IPS DF 6.9 (cell line): Measurements from ENCODE around the gene JPT2.

Source experiments
- DNase-seq: peaks from one replicate; pipeline ENCODE4 v3.0.0-alpha.2; 2013; ENCODE audit warnings: low read depth, low spot score
- H3K27ac ChIP-seq: one replicate; pipeline ENCODE4 v1.5.1; 2013; ENCODE audit warnings: low read length, control low read depth
- H3K27me3 ChIP-seq: 2 replicates; pipeline ENCODE4 v1.6.1; 2013; ENCODE audit warnings: mild to moderate bottlenecking, low read length; ENCODE audit not compliant: control insufficient read depth, insufficient read depth
- H3K36me3 ChIP-seq: 2 replicates; pipeline ENCODE4 v1.6.1; 2013; ENCODE audit warnings: low read length; ENCODE audit not compliant: control insufficient read depth, insufficient read depth
- H3K4me1 ChIP-seq: 2 replicates; pipeline ENCODE4 v1.6.1; 2013; ENCODE audit warnings: low read length; ENCODE audit not compliant: control insufficient read depth, insufficient read depth
- H3K4me3 ChIP-seq: 2 replicates; pipeline ENCODE4 v1.5.1; 2013; ENCODE audit warnings: mild to moderate bottlenecking, low read length
- H3K9me3 ChIP-seq: 2 replicates; pipeline ENCODE4 v1.6.1; 2013; ENCODE audit warnings: low read length, inconsistent platforms; ENCODE audit not compliant: control insufficient read depth, insufficient read depth
- WGBS: extraction: QIAGEN DNeasy Blood & Tissue Kit; methylation state at CpG from one replicate; pipeline ENCODE4 v1.1.7; 2013; ENCODE audit warnings: mixed read lengths, missing lambda C conversion rate; ENCODE audit not compliant: insufficient read length, insufficient coverage; 5-methylcytosine and 5-hydroxymethylcytosine counted together

Gene JPT2, protein sequence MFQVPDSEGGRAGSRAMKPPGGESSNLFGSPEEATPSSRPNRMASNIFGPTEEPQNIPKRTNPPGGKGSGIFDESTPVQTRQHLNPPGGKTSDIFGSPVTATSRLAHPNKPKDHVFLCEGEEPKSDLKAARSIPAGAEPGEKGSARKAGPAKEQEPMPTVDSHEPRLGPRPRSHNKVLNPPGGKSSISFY

GRCh38 chr16:1677942-1678499 lies at the start of gene JPT2:
Gene JPT2, plus strand, starts transcription at chr16:1678279. Its CDS starts 34 bp downstream, at chr16:1678313.
- Histone ChIP-seq H3K36me3 (peaks cover 23% of the 10 kb centered on the region), H3K27ac (no peak within 1 kb of the TSS), H3K4me1 (0 out of 2 replicates have a peak, but pooled peaks cover 3% of the 10 kb centered on the region), H3K27me3 (no peaks in the 10 kb centered on the region), H3K9me3 (no peaks in the 10 kb centered on the region), H3K4me3 (peak within 1 kb of the TSS; percentile 85)
- peak; percentile 95 for DNase-seq
- no CpG with 5 or more reads among the region's 79 CpGs for WGBS

DNA sequence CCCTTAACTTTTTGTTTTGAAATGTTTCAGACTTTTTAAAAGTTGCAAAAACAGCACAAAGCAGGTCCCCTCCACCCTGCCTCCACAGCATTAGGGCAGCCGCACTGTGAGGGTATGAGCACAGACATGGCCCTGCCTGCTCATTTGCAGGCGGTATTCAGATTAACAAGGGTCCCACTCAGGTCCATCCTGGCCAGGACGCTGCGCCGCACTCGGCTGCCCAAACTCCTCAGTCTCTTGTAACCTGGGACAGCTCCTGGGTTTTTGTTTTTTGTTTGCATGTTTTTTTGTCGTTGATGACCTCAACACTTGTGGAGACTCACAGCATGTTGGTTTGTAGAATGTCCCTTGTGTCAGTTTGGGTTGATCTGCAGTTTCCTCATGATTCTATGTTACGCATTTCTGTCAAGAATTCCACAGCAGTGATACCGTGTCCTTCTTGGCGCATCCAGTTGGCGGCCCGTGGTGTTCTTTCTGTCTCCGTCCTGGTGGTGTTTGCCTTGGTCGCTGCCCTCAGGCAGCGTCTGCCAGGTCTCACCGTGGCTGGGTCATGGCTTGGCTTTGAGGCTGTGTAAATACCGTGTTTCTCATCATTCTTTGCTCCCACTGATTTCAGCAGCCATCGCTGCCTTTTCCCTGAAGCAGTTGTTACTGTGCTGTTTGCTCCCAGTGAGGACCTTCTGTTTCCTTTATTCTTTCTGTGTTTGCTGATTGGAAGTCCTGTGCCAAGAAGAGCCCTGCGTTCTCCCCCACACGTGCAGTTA lies 47.4 kb upstream of the JPT2 start:
- DNase-seq = no peak
- Histone ChIP-seq H3K27ac (no peak overlapping the region), H3K4me3 (no peak overlapping the region), H3K36me3 (peaks cover 15% of the 10 kb centered on the region; the same call in 1 of the 2 replicates), H3K27me3 (no peaks in the 10 kb centered on the region), H3K4me1 (no peaks in the 10 kb centered on the region), H3K9me3 (no peaks in the 10 kb centered on the region)
- no CpG with 5 or more reads among the region's 20 CpGs for WGBS

DNA sequence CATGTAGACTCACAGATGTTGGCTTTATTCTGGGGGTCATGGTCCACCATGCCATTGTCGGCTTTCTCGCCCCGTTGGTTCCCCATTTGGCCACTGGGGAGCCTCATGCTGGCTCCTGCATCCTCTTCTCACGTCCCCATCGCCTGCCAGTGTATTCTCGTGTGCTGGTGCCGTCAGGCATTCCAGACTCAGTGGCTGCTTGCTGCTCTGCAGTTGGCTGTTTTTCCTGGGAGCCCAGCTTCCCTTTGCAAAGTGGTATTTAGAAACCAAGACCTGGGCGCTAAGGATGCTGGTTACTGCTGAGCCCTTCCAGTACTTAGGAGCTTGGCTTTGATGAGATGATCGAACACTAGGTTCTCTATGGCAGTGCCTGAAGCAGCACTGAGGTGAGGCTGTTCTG lies 46.8 kb upstream of the JPT2 start:
- peaks cover 15% of the 10 kb centered on the region; the same call in 1 of the 2 replicates for H3K36me3 ChIP-seq
- H3K9me3 ChIP-seq = no peaks in the 10 kb centered on the region
- no peaks in the 10 kb centered on the region for H3K27me3 ChIP-seq
- DNase-seq = no peak
- H3K4me3 ChIP-seq = no peak overlapping the region
- no peaks in the 10 kb centered on the region for H3K4me1 ChIP-seq
- no CpG with 5 or more reads among the region's 9 CpGs for WGBS
- H3K27ac ChIP-seq = no peak overlapping the region

GRCh38 chr16:1631931-1632637 lies 46.0 kb upstream of the JPT2 start:
- no CpG with 5 or more reads among the region's 18 CpGs for WGBS
- Histone ChIP-seq H3K27me3 (no peaks in the 10 kb centered on the region), H3K36me3 (peaks cover 12% of the 10 kb centered on the region; the same call in 1 of the 2 replicates), H3K4me1 (no peaks in the 10 kb centered on the region), H3K9me3 (no peaks in the 10 kb centered on the region), H3K27ac (no peak overlapping the region), H3K4me3 (no peak overlapping the region)
- no peak for DNase-seq

DNA sequence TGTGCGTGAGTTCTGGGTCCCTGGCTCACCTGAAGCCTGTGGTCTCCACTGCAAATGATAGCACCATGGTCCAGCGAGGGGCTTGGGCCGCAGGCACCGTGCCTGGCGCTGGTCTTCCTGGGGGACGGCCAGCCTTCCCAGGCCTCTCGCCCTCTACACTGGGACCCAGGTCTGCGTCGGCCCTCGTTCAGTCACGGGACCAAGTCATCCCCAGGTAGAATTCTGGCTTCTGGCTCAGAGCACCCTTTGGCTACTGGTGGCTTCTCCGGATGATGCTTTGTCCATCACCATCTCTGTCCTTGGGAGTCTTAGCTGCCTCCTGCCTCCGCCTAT lies 45.5 kb upstream of the JPT2 start:
- H3K9me3 ChIP-seq = no peaks in the 10 kb centered on the region
- H3K36me3 ChIP-seq = peaks cover 12% of the 10 kb centered on the region; the same call in 1 of the 2 replicates
- H3K4me3 ChIP-seq = no peak overlapping the region
- no peaks in the 10 kb centered on the region for H3K27me3 ChIP-seq
- DNase-seq = no peak
- WGBS = no CpG with 5 or more reads among the region's 13 CpGs
- H3K27ac ChIP-seq = no peak overlapping the region
- no peaks in the 10 kb centered on the region for H3K4me1 ChIP-seq

DNA sequence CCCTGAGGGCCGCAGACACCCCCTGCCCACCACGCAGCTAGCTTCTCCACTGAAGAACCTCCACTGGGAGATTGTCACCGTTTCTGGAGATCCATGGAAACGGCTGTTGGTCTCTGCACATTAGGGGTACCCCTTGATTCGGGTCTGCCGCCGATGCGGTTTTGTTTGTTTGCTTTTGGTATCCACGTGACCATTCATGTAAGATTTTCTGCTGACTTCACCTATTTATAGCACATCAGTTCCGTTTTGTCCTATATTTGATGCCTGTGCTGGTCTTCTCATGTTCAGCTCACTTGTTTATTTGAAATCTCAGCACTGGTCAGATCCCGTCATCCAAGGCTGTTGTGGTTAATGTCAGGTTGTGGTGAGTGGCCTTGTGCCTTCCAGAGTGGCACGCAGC lies 44.8 kb upstream of the JPT2 start:
- no peak overlapping the region for H3K4me3 ChIP-seq
- H3K36me3 ChIP-seq = peaks cover 19% of the 10 kb centered on the region
- H3K9me3 ChIP-seq = no peaks in the 10 kb centered on the region
- no CpG with 5 or more reads among the region's 12 CpGs for WGBS
- H3K4me1 ChIP-seq = no peaks in the 10 kb centered on the region
- no peak for DNase-seq
- H3K27ac ChIP-seq = no peak overlapping the region
- H3K27me3 ChIP-seq = no peaks in the 10 kb centered on the region

- H3K4me3 ChIP-seq = no peak overlapping the region
- H3K4me1 ChIP-seq = no peaks in the 10 kb centered on the region
- peaks cover 23% of the 10 kb centered on the region for H3K36me3 ChIP-seq
These were observed 43.5 kb upstream of the JPT2 start for GRCh38 chr16:1634541-1634940.

DNA sequence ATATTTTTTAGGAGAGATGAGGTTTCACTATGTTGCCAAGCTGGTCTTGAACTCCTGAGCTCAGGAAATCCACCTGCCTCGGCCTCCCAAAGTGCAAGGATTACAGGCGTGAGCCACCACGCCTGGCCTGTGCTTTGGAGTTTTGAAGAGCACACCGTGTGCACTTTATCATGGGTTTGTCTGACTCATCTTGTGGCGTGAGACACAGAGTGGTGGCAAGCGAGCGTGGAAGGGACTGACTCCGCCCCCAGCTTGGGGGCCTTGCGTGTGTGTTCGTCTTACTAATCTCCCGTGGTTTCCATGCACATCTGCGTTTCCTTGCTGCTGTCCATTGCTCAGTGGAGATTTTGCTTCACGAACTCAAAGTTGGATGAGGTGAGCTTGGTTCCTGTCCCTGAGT lies 43.0 kb upstream of the JPT2 start:
- WGBS = no CpG with 5 or more reads among the region's 13 CpGs
- Histone ChIP-seq H3K4me1 (no peaks in the 10 kb centered on the region), H3K36me3 (peaks cover 23% of the 10 kb centered on the region), H3K27ac (no peak overlapping the region), H3K4me3 (no peak overlapping the region), H3K27me3 (no peaks in the 10 kb centered on the region), H3K9me3 (no peaks in the 10 kb centered on the region)
- DNase-seq = no peak

More at GRCh38 chr16:1634541-1634940, 43.5 kb upstream of the JPT2 start:
- H3K27ac ChIP-seq = no peak overlapping the region
- no peaks in the 10 kb centered on the region for H3K27me3 ChIP-seq
- no peaks in the 10 kb centered on the region for H3K9me3 ChIP-seq
- WGBS = no CpG with 5 or more reads among the region's 12 CpGs
- DNase-seq = no peak

DNA sequence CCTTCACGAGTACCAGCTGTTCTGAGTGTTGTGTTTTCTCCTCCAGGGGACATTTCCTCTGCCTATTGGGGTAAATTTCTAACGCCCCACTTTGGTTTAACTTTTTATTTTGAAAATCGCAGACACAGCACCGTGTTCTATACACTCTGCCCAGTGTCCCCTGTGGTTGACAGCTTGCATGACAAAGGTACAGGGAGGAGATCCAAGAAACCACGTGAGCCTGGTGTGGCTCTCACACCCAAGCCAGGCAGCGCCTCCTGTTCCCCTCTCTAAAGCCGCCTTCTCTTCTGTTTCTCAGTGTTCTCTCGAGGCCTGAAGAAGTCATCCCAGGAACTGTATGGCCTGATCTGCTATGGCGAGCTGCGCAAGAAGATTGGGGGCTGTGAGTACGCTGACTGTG lies 40.6 kb upstream of the JPT2 start:
- no peaks in the 10 kb centered on the region for H3K4me1 ChIP-seq
- no peak overlapping the region for H3K27ac ChIP-seq
- no peak for DNase-seq
- H3K27me3 ChIP-seq = no peaks in the 10 kb centered on the region
- H3K36me3 ChIP-seq = peaks cover 36% of the 10 kb centered on the region
- no peak overlapping the region for H3K4me3 ChIP-seq
- no peaks in the 10 kb centered on the region for H3K9me3 ChIP-seq
- WGBS = no CpG with 5 or more reads among the region's 11 CpGs

DNA sequence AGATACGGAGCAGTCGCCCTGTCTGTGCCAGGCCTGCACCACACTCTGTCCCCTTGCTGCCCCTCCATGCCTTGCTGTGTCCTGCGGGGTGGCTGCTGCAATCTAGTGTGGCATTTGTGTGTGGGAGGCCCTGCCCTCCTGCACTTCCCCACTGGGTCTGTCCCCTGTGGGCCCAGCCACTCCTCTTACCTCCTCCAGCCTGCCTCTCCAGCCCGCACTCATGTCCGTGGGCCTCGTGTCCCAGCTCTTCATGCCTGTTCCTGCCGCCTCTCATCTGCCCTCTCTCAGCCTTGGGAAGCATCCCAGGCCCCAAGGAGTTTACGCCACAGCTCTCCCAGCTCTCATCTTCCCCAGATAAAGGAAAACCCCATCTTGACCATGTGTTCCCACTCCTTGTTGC lies 39.3 kb upstream of the JPT2 start:
- H3K36me3 ChIP-seq = peaks cover 33% of the 10 kb centered on the region
- H3K27me3 ChIP-seq = no peaks in the 10 kb centered on the region
- DNase-seq = no peak
- no peak overlapping the region for H3K27ac ChIP-seq
- WGBS = no CpG with 5 or more reads among the region's 8 CpGs
- H3K9me3 ChIP-seq = no peaks in the 10 kb centered on the region
- no peaks in the 10 kb centered on the region for H3K4me1 ChIP-seq
- no peak overlapping the region for H3K4me3 ChIP-seq
